ENCODE data around the gene PDE5A. TPM values are rescaled to one million over a fixed set of nuclear protein-coding genes. Genes with fewer than 3 reads are reported as not detected.
"Not testable (repeated sequence)": the region's sequence is repeated elsewhere in the genome, so short reads cannot be mapped to it uniquely, and the experiment has no call there.

PDE5A gene
- total RNA-seq, 1 experiment from 2014 or later: 114 TPM

DNA sequence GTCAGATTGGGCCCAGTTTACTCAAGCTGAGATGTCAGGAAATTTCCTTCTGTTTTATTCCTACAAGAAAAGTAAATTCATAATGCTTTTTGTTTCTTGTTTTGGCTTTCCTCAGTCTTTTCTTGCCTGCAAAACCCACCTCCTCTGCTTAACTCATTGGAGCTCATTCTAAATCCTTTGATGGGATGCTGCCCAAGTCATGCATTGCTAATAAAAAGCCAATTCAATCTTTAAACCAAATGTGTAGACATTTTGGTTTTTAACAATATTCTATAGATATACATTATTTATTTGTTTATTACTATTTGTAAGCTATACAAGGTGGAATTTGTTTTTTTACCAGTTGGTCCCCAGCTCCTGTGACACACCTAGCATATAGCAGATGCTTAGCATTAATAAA, 13.2 kb upstream of the PDE5A start:
- no peak for TF ChIP-seq SIN3A (IDR thresholded peaks at IDR 0.05; ENCODE audit: borderline replicate concordance, insufficient read depth, low read depth, low read length)
- no peak for TF ChIP-seq TCF7L2 (IDR thresholded peaks at IDR 0.05; ENCODE audit: low read depth, low read length)
- TF ChIP-seq, protein P1, sequence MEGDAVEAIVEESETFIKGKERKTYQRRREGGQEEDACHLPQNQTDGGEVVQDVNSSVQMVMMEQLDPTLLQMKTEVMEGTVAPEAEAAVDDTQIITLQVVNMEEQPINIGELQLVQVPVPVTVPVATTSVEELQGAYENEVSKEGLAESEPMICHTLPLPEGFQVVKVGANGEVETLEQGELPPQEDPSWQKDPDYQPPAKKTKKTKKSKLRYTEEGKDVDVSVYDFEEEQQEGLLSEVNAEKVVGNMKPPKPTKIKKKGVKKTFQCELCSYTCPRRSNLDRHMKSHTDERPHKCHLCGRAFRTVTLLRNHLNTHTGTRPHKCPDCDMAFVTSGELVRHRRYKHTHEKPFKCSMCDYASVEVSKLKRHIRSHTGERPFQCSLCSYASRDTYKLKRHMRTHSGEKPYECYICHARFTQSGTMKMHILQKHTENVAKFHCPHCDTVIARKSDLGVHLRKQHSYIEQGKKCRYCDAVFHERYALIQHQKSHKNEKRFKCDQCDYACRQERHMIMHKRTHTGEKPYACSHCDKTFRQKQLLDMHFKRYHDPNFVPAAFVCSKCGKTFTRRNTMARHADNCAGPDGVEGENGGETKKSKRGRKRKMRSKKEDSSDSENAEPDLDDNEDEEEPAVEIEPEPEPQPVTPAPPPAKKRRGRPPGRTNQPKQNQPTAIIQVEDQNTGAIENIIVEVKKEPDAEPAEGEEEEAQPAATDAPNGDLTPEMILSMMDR (IDR thresholded peaks at IDR 0.05): no peak
- TF ChIP-seq, protein P2, sequence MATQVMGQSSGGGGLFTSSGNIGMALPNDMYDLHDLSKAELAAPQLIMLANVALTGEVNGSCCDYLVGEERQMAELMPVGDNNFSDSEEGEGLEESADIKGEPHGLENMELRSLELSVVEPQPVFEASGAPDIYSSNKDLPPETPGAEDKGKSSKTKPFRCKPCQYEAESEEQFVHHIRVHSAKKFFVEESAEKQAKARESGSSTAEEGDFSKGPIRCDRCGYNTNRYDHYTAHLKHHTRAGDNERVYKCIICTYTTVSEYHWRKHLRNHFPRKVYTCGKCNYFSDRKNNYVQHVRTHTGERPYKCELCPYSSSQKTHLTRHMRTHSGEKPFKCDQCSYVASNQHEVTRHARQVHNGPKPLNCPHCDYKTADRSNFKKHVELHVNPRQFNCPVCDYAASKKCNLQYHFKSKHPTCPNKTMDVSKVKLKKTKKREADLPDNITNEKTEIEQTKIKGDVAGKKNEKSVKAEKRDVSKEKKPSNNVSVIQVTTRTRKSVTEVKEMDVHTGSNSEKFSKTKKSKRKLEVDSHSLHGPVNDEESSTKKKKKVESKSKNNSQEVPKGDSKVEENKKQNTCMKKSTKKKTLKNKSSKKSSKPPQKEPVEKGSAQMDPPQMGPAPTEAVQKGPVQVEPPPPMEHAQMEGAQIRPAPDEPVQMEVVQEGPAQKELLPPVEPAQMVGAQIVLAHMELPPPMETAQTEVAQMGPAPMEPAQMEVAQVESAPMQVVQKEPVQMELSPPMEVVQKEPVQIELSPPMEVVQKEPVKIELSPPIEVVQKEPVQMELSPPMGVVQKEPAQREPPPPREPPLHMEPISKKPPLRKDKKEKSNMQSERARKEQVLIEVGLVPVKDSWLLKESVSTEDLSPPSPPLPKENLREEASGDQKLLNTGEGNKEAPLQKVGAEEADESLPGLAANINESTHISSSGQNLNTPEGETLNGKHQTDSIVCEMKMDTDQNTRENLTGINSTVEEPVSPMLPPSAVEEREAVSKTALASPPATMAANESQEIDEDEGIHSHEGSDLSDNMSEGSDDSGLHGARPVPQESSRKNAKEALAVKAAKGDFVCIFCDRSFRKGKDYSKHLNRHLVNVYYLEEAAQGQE (IDR thresholded peaks at IDR 0.05; ENCODE audit: insufficient read depth in 1 of 2, low read depth in 2 of 2, low read length in 1 of 2): no peak
- TF ChIP-seq POLR2AphosphoS5 (IDR thresholded peaks at IDR 0.05; ENCODE audit: low read depth, low read length): no peak
- no peaks in the 10 kb centered on the region for H3K27me3 ChIP-seq (ENCODE audit: control insufficient read depth, insufficient read depth, low read length)
- CTCF ChIA-PET: no interaction called here
- H3K36me3 ChIP-seq (ENCODE audit: control insufficient read depth, insufficient read depth, low read length): no peaks in the 10 kb centered on the region
- no peaks in the 10 kb centered on the region for H3K9me3 ChIP-seq (ENCODE audit: control insufficient read depth, insufficient read depth, low read depth, low read length)
- no TSS peak for BruUV-seq (replicated peaks)
- POLR2A ChIA-PET: no interaction called here
- H3K4me1 ChIP-seq (ENCODE audit: control insufficient read depth, insufficient read depth, low read length): peaks cover 4% of the 10 kb centered on the region; the same call in 1 of the 2 replicates
- H3K27ac ChIP-seq (ENCODE audit: low read length): peak overlapping the region; percentile 44; the same call in 1 of the 2 replicates
- no peak overlapping the region for H3K4me3 ChIP-seq (ENCODE audit: low read depth in 2 of 2, low read length in 2 of 2)
- in situ Hi-C loops (cut with HindIII; ENCODE audit: low pct_unique_long_range_greater_than_20kb, low sequenced_read_pairs) (no loop called here), intact Hi-C loops (cut with micrococcal nuclease; ENCODE audit: unreplicated experiment) (no loop called here)
- ATAC-seq: no peak
- no peak for DNase-seq (ENCODE audit: low read depth, low spot score)

DNA sequence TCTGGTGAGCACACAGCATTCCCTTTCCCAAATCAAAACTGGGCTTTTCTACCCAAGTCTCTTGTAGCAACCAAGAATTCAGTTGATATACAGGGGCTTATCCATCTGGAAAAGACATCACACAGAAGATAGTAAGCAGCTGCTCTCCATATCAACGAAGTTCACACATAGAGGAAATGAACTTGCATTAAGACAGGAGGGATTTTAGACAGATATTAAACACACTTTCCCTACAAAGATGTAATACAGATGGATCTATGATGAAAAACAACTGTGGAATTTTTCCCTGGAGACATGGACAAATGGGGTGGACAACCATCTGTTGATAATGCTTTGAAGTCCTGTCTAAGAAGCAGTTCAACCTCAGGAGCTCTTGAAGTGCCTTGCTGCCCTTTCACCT, 9.8 kb upstream of the PDE5A start:
- in situ Hi-C loops (cut with HindIII; ENCODE audit: low pct_unique_long_range_greater_than_20kb, low sequenced_read_pairs): no loop called here
- intact Hi-C loops (cut with micrococcal nuclease; ENCODE audit: unreplicated experiment): no loop called here
- ChIA-PET CTCF (no interaction called here), POLR2A (no interaction called here)
- Histone ChIP-seq H3K27ac (ENCODE audit: low read length) (peak overlapping the region; percentile 49; the same call in 1 of the 2 replicates), H3K9me3 (ENCODE audit: control insufficient read depth, insufficient read depth, low read depth, low read length) (peaks cover 3% of the 10 kb centered on the region; the same call in 1 of the 2 replicates), H3K36me3 (ENCODE audit: control insufficient read depth, insufficient read depth, low read length) (no peaks in the 10 kb centered on the region), H3K4me1 (ENCODE audit: control insufficient read depth, insufficient read depth, low read length) (peaks cover 4% of the 10 kb centered on the region; the same call in 1 of the 2 replicates), H3K27me3 (ENCODE audit: control insufficient read depth, insufficient read depth, low read length) (no peaks in the 10 kb centered on the region), H3K4me3 (ENCODE audit: low read depth in 2 of 2, low read length in 2 of 2) (no peak overlapping the region)
- ATAC-seq (no peak), DNase-seq (ENCODE audit: low read depth, low spot score) (no peak)
- TF ChIP-seq SIN3A (IDR thresholded peaks at IDR 0.05; ENCODE audit: borderline replicate concordance, insufficient read depth, low read depth, low read length) (no peak), POLR2AphosphoS5 (IDR thresholded peaks at IDR 0.05; ENCODE audit: low read depth, low read length) (no peak), TCF7L2 (IDR thresholded peaks at IDR 0.05; ENCODE audit: low read depth, low read length) (no peak)
- TF ChIP-seq, protein P1 (IDR thresholded peaks at IDR 0.05): no peak
- TF ChIP-seq, protein P2 (IDR thresholded peaks at IDR 0.05; ENCODE audit: insufficient read depth in 1 of 2, low read depth in 2 of 2, low read length in 1 of 2): no peak
- BruUV-seq (replicated peaks): no TSS peak

DNA sequence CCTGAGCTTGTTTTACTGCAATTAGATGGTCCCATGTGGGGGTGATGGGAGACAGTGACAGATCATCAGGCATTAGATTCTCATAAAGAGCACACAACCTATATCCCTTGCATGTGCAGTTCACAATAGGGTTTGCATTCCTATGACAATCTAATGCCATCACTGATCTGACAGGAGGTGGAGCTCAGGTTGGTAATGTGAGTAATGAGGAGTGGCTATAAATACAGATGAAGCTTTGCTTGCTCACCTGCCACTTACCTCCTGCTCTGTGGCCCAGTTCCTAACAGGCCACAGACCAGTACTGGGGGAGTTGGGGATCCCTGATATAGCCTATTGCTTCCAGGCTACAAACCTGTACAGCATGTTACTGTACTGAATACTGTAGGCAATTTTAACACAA, 8.2 kb upstream of the PDE5A start:
- H3K27ac ChIP-seq (ENCODE audit: low read length); ATAC-seq; in situ Hi-C loops (cut with HindIII; ENCODE audit: low pct_unique_long_range_greater_than_20kb, low sequenced_read_pairs); H3K4me1 ChIP-seq (ENCODE audit: control insufficient read depth, insufficient read depth, low read length); POLR2A ChIA-PET; H3K27me3 ChIP-seq (ENCODE audit: control insufficient read depth, insufficient read depth, low read length); CTCF ChIA-PET; H3K36me3 ChIP-seq (ENCODE audit: control insufficient read depth, insufficient read depth, low read length); BruUV-seq (replicated peaks); intact Hi-C loops (cut with micrococcal nuclease; ENCODE audit: unreplicated experiment); DNase-seq (ENCODE audit: low read depth, low spot score); H3K9me3 ChIP-seq (ENCODE audit: control insufficient read depth, insufficient read depth, low read depth, low read length); H3K4me3 ChIP-seq (ENCODE audit: low read depth in 2 of 2, low read length in 2 of 2): not testable (repeated sequence)
